Activated CD4-positive, alpha-beta T cell treated with anti-CD3 and anti-CD28 coated beads, Interleukin-2, amount 50 U/mL, for 24 hours (primary cell): ENCODE results near the gene CLIC6.
A peak's percentile ranks its signal among the peaks of the same experiment; 100 is the strongest.

Experiments used
- DNase-seq, 2 donors: peaks; one replicate each; pipeline ENCODE4 v3.0.0-alpha.2; 2020; ENCODE audit warnings: low read depth in 1 of 2, low spot score in 1 of 2

Gene CLIC6

GRCh38 chr21:34724131-34724856 lies 55.5 kb downstream of the CLIC6 start:
- no peak for DNase-seq

GRCh38 chr21:34724857-34725195 lies 56.0 kb downstream of the CLIC6 start:
- DNase-seq, result no peak

DNA sequence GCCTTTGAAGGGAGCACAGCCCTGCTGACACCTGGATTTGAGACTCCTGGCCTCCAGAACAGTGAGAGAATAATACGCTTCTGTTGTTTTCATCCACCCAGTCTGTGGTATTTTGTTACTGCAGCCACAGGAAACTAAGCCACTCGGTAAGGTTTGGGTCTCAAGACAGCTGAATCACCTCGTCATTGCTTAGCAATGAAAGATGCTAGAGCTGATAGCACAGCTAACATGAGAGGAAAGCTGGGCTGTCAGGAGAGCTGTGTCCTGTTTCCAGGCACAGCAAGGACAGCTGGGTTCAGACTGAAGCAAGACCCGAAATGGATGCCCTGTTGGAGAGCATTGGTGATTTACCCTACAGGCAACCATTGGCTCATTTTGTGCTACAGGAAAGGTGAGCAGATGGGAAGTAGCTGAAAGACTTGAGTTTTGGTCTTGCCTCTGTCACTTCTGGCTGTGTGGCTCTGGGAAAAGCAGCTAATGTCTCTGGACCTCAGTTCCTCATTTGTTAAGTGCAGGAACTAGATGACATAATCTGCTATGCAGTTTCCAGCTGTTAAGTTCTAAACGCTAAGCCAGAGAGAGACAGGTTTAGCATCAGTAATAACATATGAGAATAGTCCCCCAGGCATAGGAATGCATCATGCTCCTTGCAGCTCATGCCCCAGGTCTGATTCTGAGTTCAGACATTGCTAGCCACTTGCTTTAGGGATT lies 58.0 kb downstream of the CLIC6 start:
- no peak for DNase-seq

DNA sequence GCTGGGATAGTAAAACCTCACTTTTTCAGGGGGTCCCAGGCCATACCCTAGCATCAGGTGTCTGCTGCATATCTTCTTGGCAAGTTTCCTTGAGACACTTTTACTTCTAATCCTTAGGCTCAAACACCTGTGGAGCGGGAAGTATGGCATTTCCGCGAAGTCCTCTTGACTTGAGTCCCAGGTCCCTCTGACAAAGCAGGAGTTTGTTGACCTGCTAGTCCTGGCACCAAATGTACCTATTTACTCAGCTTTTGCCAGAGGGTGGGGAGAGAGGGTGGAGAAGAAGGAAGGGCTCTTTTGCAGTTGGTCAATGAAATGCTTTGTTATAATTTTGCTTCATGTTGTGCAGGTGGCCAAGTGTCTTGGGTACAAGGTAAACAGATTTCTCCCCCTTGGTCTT lies 59.7 kb downstream of the CLIC6 start:
- no peak for DNase-seq

DNA sequence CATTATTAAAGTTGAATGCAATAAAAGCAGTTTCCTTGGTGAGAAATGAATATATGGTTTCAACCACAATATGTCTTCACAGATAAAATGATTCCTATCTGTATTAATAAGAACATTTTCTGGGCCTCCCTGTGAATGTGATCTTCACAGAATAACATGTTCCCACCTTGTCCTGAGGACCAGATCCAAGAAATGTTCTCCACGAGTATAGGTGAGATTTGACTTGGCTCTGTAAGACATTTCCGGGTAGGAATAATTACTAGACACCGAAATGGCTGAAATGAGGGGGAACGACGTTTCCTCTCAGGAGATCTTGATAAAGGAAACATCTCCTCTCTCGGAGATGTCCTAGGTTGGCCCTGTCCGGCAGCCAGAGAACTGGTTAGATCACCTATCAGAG lies 61.4 kb downstream of the CLIC6 start:
- DNase-seq, result no peak

DNA sequence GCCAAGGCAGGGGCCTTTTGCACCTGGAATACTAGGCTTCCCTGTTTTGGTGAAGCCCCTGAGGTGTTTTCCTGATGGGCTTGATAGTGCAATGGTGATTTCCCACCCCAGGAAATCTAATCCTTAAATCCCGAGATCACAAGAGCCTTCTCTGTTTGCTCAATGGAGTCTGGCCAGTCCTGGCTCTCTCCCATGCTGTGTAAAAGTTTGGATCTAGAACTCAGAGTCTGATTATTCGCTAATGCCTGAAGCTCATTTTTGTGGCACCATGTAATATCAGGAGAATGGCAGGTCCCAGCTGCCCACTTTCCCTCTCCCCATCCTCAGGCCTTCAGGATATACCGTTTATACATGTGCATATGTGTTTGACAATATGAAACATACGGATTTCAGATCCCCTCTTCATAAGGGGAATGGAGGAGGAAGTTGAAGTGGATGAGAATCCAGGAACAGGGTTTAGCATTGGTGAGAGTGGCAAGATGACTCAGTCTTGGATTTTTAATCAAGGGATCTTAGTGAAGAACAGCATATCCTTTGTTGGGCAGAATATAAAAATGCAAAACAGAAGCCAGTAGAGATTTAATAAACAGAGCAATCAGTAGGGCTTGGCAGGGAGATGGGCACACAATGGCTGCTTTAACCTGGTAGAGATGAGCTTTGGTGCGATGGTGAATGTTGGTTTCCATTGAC lies 62.1 kb downstream of the CLIC6 start:
- no peak for DNase-seq

GRCh38 chr21:34732388-34732821 lies 63.6 kb downstream of the CLIC6 start:
- DNase-seq, result no peak

DNA sequence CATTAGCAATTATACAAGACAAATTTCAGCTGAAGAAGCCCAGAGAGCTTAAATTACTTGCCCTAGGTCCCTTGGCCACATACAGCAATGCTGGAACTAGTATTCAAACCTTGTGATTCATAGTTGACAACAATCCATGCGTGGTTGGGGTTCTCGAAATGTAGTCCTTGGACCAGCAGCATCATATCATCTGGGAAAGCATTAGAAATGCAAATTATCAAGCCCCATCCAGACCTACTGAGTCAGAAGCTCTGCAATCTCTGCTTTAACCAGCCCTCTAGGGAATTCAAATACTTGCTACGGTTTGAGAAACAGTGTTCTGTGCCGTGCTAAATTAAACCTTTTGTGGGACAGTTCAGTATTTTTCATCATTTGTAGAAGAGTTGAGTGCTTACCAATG lies 65.1 kb downstream of the CLIC6 start:
- no peak for DNase-seq

GRCh38 chr21:34734696-34735095 lies 65.9 kb downstream of the CLIC6 start:
- DNase-seq, result no peak

GRCh38 chr21:34736116-34736874 lies 67.5 kb downstream of the CLIC6 start:
- no peak for DNase-seq

GRCh38 chr21:34737115-34737514 lies 68.3 kb downstream of the CLIC6 start:
- no peak for DNase-seq

DNA sequence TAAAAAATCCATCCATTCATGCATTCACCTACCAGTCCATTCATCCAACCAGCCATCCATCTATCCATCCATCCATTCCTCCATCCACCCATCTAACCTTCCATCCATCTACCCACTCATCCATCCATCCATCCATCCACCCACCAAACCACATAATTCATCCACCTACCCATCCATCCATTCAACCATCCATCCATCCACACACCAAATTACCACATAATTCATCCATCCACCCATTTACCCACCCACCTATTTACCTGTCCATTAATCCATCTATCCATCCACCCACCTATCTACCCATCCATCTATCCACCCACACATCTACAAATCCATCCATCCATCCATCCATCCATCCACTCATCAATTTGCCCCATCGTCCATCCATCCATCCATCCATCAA lies 71.4 kb downstream of the CLIC6 start:
- no peak for DNase-seq

- DNase-seq, result no peak
Measured at GRCh38 chr21:34743285-34743684, 74.5 kb downstream of the CLIC6 start.

DNA sequence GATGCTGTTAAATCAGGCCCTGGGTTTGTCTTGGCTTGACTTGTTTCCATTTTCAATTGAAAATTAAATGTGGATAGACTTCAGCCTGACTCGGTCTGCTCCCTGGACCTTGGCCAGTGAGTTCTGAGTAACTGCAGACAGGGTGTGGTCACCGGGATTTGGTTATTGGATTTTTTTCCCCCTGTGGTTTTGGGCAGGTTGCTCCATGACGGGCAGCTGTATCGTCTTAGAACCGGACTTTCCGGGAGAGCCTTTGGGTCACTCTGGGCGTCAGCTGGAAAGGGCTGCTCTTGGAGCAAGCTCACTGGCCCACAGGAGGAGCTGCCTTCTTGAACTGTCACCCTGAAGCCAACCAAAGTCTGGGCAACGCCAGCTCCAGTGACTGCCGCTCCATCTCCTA lies 75.0 kb downstream of the CLIC6 start:
- DNase-seq, result no peak

DNA sequence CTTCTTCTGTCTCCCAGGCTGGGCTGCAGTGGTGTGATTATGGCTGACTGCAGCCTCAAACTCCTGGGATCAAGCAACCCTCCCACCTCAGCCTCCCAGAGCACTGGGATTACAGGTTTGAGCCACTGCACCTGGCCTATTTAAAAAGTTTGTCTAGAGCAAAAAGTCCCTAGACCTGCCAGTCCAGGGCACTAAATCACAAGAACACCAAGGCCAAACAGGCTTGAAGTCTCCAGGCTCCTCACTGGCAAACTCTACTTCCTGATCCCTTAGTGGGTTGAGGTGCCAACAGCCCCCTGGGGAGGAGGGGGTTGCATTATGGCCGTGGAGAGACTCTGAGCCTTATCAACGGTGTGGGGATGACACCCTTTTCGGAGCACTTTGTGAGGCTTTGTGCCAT lies 76.0 kb downstream of the CLIC6 start:
- no peak for DNase-seq

GRCh38 chr21:34745557-34746255 lies 76.9 kb downstream of the CLIC6 start:
- peak; percentile 24 to 46 for DNase-seq

GRCh38 chr21:34748862-34749261 lies 80.1 kb downstream of the CLIC6 start:
- no peak for DNase-seq

DNA sequence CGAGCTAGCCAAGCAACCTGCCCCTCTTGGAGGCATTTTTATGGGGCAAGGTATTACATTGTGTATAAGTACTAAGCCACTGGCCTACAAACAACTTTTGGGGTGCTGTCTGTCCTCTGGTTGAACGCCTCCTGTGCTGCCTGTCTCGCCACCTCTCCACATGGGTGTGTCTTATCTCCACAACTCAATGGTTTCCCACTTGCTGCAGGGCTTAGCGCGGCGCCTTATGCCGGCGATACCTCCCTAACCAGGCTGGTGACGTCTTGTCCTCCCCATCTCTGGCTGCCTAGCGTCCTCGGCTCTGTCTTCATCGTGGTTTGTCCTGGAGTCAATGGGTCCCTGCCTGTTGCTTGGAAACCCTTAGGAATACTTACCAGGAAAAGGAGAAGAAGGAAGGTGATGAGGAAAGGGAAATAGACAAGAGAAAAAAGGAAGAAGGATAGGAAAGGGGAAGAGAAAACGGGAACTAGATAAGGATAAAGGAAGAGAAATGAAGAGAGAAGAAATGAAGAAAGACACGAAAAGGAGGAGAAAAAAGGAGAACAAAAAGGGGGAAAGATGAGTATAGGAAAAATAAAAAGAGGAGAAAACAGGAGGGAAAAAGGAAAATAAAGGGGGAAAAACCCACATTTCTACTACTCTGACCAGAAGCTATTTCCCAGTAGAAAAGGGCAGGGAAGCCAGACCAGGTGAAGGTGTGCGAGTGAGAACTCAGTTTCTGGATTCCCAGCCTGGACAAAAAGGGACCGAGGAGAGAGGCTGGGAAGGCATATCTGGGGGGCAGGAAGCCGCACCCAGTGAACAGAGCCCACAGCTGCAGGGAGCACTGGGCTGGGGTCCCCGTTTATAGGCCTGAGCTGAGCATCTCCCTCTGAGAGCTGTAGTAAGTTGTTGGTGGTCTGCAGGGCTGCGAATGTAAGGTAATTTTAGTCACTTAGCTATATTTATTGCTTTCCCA lies 86.2 kb downstream of the CLIC6 start:
- no peak for DNase-seq

DNA sequence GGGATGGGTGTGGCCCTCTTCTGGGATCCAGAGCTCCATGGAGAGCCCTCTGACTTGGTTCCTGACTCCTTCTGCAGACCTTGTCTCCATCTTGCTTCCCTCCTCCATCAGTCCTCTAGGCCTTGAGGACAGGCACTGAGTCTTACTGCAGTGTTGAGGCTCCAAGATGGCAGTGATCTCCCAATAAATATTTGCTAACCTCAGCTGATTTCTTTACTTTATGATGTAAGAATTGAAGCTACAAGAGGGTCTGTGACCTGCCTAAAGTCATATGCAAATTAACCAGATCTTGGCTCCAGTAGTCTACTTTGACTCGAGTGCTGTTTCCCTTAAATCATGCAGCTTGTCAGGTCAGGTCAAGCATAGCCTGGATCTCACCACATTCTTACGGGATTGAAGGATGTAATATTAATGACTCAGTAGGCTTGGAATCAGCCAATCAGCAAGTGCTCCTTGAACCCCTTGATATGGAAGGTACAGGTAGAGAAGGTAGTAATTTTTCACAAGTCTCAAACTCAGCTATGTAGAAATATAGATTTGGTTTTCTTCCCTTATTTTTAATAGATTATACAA lies 93.0 kb downstream of the CLIC6 start:
- no peak for DNase-seq

DNA sequence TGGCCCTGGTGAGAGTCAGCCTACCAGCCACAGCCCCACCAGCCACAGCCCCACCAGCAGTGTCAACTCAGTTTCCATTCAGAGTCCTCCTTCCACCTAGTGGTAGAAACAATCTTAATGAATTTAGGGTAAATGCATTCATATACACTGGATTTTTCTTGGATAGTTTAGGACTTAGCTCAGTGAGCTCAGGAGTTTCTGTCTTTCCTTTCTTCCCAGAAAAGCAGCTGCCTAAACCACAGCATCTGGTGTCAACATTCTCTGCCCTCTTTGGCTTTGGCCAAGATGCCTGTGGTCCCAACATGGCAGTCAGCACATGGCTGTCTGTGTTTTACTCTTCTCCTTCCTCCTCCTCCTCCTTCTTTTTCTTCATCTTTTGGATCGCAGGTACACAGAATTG lies 94.0 kb downstream of the CLIC6 start:
- DNase-seq, result no peak
